Measurements from ENCODE around the gene SIGLEC6. TPM values are rescaled to one million over a fixed set of nuclear protein-coding genes. Genes with fewer than 3 reads are reported as not detected.

Gene SIGLEC6
- total and polyA plus RNA-seq, 8 donors: 0.16 to 0.67 (median 0.26) TPM; not detected in 4

DNA sequence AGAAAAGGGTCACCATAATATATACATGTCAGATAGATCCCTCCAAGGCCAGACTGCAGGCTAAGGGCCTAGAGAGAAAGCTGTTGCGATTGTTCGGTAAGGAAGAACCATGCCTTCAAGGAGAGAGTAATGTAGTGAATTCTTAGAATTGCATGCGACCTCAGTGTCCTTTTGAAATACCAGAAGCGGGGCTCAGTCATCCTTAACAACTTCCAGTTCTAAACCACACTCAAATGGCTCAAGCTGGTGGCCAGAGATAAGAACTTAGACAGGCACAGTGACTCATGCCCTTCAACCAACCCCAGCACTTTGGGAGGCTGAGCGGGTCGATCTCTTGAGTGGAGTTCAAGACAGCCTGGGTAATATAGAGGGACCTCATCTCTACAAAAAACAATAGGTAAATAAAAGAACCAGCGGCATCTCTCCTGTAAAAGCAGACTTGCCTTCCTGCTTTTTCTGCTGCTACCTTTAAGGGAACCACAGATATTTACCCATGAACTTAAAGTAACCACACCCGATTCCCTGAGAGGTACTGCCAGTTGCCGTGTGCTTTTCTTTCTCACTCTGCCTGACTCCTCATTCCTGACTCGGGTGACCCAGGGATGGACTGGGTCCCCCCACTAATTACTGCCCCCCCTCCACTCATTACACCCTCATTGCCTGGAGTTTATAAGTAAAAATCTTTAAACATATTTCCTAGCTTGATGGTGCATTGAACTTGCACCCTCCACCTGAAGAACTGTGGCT is 15.4 kb upstream of the SIGLEC6 start:
- DNase-seq: no peak
- intact Hi-C loops (cut with DNase I): no loop called here
- Histone ChIP-seq H3K9me3 (no peaks in the 10 kb centered on the region), H3K4me1 (no peaks in the 10 kb centered on the region), H3K36me3 (no peaks in the 10 kb centered on the region), H3K27ac (no peak overlapping the region), H3K27me3 (peaks cover 0 to 4% (median 0%) of the 10 kb centered on the region in 4 donors), H3K4me3 (no peak overlapping the region)
- no peak for ATAC-seq
- TF ChIP-seq, protein P1, sequence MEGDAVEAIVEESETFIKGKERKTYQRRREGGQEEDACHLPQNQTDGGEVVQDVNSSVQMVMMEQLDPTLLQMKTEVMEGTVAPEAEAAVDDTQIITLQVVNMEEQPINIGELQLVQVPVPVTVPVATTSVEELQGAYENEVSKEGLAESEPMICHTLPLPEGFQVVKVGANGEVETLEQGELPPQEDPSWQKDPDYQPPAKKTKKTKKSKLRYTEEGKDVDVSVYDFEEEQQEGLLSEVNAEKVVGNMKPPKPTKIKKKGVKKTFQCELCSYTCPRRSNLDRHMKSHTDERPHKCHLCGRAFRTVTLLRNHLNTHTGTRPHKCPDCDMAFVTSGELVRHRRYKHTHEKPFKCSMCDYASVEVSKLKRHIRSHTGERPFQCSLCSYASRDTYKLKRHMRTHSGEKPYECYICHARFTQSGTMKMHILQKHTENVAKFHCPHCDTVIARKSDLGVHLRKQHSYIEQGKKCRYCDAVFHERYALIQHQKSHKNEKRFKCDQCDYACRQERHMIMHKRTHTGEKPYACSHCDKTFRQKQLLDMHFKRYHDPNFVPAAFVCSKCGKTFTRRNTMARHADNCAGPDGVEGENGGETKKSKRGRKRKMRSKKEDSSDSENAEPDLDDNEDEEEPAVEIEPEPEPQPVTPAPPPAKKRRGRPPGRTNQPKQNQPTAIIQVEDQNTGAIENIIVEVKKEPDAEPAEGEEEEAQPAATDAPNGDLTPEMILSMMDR (IDR thresholded peaks at IDR 0.05): no peak
- WGBS, 2 donors: 42 to 55% methylated on average over 10 of the region's 10 CpGs
- no peak for FAIRE-seq

DNA sequence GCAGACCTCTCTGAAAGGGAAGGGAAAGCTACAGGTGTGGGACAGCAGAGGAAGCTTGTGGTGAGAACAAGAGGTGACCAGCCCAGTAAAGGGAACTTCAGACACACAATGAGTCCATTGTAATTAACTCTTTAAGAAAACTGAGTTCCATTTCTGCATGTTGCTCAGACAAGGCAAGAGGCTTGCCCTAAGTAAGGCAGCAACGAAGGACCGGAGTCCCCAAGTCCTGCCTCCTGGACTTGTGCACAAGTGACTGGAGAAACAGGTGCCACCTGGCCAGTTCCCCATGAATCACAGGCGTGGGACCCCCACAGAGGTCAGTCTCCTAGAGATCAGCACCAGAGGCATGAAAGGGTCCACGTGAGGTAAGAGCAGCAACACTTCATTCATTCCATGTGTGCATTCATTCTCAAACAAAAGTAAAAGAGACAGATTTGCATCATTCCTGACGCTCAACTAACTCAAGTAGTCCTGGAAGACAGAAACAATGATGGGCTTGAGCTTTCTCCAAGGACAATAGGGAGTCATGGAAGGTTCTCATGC is 14.7 kb upstream of the SIGLEC6 start:
- no peak for ATAC-seq
- no peaks in the 10 kb centered on the region for H3K4me1 ChIP-seq
- H3K4me3 ChIP-seq: no peak overlapping the region
- TF ChIP-seq, protein P1 (IDR thresholded peaks at IDR 0.05): no peak
- no peaks in the 10 kb centered on the region for H3K36me3 ChIP-seq
- DNase-seq: no peak
- intact Hi-C loops (cut with DNase I): no loop called here
- no peak for FAIRE-seq
- H3K27ac ChIP-seq: no peak overlapping the region
- H3K27me3 ChIP-seq: peaks cover 0 to 4% (median 0%) of the 10 kb centered on the region in 4 donors
- 44 to 57% methylated on average over 5 of the region's 5 CpGs for WGBS, 2 donors
- H3K9me3 ChIP-seq: no peaks in the 10 kb centered on the region

DNA sequence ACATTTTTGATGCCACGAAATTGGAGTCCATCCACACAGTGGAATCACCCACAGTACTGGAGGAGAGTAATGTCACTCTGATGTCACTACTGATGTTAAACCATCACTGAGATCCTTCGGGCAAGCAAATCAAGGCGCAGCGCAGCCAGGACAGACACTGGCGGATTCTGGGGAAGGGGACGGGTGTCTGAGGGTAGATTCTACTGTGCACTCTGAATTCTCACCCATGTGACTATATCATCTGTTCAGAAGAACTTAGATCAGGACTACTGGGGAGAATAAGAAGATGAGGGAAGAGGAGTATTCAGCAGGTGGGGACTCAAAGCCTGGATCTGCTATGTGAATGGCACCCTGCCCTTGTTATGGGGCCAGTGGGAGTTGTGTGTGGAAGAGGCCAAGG is 12.6 kb upstream of the SIGLEC6 start:
- no peaks in the 10 kb centered on the region for H3K36me3 ChIP-seq
- intact Hi-C loops (cut with DNase I): no loop called here
- no peaks in the 10 kb centered on the region for H3K4me1 ChIP-seq
- H3K9me3 ChIP-seq: no peaks in the 10 kb centered on the region
- TF ChIP-seq, protein P1 (IDR thresholded peaks at IDR 0.05): no peak
- WGBS, 2 donors: 64 to 72% methylated on average over 6 of the region's 6 CpGs
- ATAC-seq (no peak), FAIRE-seq (no peak), DNase-seq (no peak)
- H3K27me3 ChIP-seq: peaks cover 0 to 7% (median 0%) of the 10 kb centered on the region in 4 donors
- H3K4me3 ChIP-seq: no peak overlapping the region
- H3K27ac ChIP-seq: no peak overlapping the region

DNA sequence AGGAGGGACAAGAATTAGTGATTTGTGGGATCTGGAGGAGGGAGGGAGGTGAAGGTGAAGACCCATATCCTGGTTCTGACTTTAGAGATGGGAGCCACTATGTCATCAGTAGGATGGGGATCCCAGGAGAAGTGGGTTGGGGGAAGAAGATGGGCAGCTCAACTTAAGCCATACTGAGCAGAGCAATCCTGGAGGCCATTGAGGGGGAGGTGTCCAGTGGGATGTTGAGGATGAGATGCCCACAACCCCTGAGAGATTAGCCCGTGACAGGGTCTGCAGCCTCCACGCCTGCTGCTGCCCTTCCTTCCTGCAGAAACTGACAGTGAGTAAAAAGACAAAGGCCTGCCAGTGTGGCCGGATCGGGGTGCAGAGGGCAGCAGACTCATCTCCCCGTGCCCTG is 11.2 kb upstream of the SIGLEC6 start:
- Histone ChIP-seq H3K4me3 (no peak overlapping the region), H3K9me3 (no peaks in the 10 kb centered on the region), H3K27me3 (peaks cover 0 to 16% (median 0%) of the 10 kb centered on the region in 4 donors), H3K36me3 (no peaks in the 10 kb centered on the region), H3K27ac (no peak overlapping the region), H3K4me1 (no peaks in the 10 kb centered on the region)
- ATAC-seq (no peak), FAIRE-seq (no peak), DNase-seq (no peak)
- WGBS, 2 donors: 48 to 67% methylated on average over 5 of the region's 5 CpGs
- intact Hi-C loops (cut with DNase I): no loop called here
- TF ChIP-seq, protein P1 (IDR thresholded peaks at IDR 0.05): no peak
